ENCODE measurements around the gene PARD6A.
A peak's percentile ranks its signal among the peaks of the same experiment; 100 is the strongest.

Gene PARD6A

GRCh38 chr16:67660564-67661028, at the start of gene PARD6A:
Gene PARD6A, plus strand, starts transcription at chr16:67660960. Its CDS starts 79 bp downstream, at chr16:67661039.
- peak; percentile 82 to 85 for DNase-seq (ENCODE audit: low read depth in 2 of 2)

GRCh38 chr16:67613808-67614207, 47.0 kb upstream of the PARD6A start:
- no peak for DNase-seq (ENCODE audit: low read depth in 2 of 2)

GRCh38 chr16:67628216-67628615, 32.5 kb upstream of the PARD6A start:
- DNase-seq (ENCODE audit: low read depth in 2 of 2), result no peak

DNA sequence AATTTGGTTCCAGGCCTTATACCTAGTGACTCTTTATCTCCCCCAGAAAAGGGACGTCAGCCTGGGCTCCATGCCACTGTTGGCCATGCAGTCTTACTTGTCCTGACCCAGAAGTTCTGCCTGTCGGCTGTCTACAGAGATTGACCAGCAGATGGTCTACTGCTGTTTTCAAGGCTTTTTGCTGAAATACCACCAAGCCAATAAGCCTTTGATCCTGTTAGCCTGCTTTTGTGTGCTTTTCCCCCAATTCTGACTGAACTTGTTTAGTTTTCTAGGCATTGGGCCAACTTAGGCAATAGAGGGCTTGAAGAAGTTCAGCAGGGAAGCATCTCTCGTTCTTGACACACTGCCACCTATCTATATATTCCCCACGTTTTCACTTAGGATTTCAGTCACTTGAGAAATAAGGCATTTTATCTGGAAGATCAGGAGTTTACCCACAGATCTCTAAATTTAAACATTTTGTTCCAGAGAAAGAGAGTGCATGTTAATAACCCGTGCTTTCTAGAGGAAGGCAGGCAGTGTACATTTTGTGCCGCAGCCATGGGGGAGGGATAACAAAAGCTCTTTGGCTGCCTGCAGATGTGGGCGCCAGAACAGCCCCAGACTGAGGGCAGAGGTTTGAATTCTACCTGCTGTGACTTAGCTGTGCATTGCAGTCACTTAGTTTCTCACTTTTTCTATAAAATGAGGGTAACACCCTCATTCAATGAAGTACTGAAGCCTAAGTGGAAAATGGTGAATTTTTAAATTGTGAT, 28.2 kb upstream of the PARD6A start:
- no peak for DNase-seq (ENCODE audit: low read depth in 2 of 2)

GRCh38 chr16:67636713-67637112, 24.0 kb upstream of the PARD6A start:
- no peak for DNase-seq (ENCODE audit: low read depth in 2 of 2)

- no peak for DNase-seq (ENCODE audit: low read depth in 2 of 2)
These were observed 23.1 kb upstream of the PARD6A start for GRCh38 chr16:67637625-67638024.

DNA sequence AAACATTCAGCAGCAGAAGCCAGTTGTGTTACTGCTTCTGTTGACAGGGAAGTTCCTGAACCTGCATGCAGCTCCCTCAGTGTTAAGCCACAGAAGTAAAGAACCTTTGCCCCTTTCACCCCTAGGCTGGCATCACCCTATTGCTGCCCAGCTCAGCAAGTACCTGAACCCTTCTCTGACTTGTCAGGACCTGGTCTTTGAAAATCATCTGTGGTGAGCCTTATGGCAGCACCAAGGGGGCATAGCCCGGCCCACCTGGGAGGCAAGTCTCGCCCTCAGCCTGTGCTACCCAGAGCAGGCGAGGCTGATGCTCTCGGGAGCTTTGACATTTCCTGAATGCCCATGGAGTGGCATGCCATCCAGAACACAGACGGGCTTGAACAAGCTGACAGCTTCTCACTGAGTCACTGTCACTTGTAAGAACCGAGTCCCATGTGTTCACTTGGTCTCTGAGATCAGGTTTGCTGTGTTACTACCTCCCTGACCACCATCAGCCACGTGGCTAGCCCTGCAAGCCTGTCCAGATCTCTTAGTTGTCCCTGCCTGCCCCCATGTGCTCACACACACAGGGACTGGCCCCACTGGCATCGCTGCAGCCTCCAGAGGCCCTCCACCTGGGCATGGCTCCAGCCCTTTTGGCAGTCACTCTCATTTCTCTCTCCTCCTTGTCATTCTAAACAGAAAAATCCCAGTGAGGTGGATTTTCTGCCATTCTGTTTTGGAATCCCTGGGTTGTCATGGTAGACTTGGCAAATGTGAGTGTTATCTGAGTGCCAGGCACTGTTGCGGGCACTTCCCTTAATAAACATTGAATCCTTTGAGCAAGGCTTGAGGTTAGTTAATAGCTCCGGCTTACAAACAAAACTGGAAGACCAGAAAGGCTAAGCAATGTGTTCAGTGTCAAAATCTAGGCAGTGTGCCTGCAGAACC, 18.7 kb upstream of the PARD6A start:
- DNase-seq (ENCODE audit: low read depth in 2 of 2), result no peak

DNA sequence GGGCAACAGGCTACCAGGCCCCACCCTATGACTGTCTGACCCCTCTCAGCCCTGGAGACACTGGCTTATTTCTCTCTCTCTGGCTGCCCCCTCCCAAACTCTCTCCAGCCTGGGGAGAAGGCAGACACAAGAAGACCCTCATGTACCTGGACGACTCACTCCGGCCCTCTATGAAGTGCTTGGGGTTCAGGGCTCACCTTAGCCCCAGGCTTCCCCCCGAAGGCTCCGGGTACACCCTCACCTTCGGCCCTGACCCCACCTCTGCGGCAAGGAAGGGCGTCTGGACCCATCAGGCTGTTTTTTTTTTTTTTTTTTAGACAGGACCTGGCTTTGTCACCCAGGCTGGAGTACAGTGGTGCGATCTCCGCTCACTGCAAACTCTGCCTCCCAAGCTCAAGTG, 16.7 kb upstream of the PARD6A start:
- DNase-seq (ENCODE audit: low read depth in 2 of 2), result no peak

DNA sequence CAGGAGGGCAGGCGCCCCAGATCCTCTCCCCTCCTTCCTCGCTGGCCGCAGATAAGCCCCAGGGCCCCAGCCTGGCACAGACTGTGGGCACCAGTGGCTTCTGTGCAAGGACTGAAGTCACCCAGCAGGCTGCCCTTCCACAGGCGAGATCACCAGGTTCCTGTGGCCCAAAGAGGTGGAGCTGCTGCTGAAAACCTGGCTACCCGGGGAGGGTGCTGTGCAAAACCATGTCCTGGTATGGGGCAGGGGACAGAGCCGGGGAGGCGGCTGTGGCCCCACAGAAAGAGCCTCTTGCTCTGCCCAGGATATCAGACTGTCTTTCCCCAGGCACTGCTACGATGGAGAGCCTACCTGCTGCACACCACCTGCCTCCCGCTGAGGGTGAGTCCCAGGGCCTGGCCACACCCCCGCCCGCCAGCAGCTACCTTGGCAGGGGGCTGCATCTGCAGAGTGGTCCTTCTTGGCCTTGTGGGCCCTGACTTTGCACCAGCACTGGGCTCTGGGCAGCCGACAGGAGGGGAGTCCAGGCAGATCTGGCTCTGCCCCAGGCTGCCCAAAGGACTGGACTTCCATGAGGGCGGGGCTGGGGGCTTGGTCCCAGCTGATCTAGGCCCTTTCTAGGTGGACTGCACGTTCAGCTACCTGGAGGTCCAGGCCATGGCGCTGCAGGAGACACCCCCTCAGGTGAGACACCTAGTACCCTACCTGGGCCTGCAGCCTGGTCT, 15.2 kb upstream of the PARD6A start:
- no peak for DNase-seq (ENCODE audit: low read depth in 2 of 2)

DNA sequence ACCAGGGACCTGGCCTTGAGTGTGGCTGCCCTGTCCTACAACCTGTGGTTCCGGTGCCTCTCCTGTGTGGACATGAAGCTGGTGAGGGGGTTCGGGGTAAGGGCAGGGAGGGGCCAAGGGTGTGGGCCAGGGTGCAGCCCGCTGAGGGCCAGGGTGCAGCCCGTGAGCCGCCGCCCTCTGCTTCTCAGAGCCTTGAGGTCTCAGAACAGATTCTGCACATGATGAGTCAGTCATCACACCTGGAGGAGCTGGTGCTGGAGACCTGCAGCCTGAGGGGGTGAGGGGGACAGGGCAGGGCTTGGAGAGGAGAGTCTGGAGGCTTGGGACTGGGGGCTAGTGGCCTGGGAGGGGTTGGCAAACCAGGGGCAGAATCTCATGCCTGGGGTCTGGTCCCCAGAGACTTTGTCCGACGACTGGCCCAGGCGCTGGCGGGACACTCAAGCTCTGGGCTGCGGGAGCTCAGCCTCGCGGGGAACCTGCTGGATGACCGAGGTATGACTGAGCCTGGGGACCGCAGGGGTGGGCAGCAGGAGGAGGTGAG, 13.6 kb upstream of the PARD6A start:
- DNase-seq (ENCODE audit: low read depth in 2 of 2), result no peak

GRCh38 chr16:67647681-67648080, 13.1 kb upstream of the PARD6A start:
- no peak for DNase-seq (ENCODE audit: low read depth in 2 of 2)

GRCh38 chr16:67648088-67648763, 12.5 kb upstream of the PARD6A start:
- no peak for DNase-seq (ENCODE audit: low read depth in 2 of 2)

GRCh38 chr16:67648764-67649407, 11.9 kb upstream of the PARD6A start:
- no peak for DNase-seq (ENCODE audit: low read depth in 2 of 2)

DNA sequence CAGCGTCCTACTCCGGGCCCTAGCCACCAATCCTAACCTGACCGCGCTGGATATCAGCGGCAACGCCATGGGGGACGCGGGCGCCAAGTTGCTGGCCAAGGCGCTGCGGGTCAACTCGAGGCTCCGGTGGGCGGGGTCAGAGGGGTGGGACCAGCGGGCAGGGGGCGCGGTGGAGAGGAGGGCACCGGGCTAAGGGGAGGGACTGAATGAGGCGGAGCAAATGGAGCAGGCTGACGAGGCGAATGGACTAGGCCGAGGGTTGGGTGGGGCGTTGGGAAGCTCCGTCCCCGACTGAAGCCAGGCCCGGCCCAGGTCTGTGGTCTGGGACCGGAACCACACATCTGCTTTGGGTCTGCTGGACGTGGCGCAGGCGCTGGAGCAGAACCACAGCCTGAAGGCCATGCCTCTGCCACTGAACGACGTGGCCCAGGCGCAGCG, 11.2 kb upstream of the PARD6A start:
- no peak for DNase-seq (ENCODE audit: low read depth in 2 of 2)

DNA sequence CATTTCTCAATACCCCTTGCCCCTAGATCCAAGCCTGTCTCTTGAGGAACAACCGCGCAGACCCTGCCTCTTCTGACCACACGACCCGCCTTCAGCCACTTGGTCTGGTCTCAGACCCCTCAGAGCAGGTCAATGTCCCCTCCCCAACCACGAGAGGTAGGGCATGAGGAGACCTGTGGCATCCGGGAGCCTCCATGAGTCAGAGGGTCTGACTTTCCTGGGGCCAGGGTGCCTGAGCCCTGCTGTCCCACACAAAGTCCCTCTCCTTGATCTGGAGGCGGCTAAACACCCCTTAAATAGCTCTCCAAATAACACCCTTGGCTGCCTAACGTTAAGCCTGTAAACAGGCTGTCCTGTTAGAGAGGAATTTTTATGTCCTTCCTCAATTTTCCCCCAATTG, 10.7 kb upstream of the PARD6A start:
- no peak for DNase-seq (ENCODE audit: low read depth in 2 of 2)

DNA sequence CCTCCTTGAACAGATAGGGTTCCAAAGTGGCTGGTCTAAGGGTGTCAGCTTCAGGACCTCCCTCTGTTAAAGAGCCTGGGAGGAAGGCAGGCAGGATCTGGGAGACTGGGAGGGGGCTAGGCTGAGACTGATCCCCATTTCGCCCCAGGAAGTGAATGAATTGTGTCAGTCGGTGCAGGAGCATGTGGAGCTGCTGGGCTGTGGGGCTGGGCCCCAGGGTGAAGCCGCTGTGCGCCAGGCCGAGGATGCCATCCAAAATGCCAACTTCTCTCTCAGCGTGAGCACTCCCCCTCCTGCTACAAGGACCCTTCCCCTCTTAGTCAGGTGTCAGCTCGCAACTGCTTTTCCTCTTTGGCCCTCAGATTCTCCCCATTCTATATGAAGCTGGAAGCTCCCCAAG, 9.7 kb upstream of the PARD6A start:
- DNase-seq (ENCODE audit: low read depth in 2 of 2), result no peak

DNA sequence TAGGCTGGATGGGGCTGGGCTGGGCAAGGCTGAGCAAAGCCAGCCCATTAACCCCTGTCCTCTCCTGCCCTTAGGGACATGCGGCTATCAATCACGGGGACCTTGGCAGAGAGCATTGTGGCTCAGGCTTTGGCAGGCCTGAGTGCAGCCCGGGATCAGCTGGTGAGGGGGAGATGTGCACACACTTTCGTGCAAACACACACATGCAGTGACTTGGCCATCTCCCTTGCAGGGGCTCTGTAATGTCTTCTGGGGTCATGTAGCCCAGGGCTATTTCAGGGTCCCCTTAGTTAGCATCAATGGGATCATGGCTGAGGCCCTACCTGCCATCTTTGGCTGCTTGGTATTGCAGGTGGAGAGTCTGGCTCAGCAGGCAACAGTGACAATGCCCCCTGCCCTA, 8.9 kb upstream of the PARD6A start:
- no peak for DNase-seq (ENCODE audit: low read depth in 2 of 2)

DNA sequence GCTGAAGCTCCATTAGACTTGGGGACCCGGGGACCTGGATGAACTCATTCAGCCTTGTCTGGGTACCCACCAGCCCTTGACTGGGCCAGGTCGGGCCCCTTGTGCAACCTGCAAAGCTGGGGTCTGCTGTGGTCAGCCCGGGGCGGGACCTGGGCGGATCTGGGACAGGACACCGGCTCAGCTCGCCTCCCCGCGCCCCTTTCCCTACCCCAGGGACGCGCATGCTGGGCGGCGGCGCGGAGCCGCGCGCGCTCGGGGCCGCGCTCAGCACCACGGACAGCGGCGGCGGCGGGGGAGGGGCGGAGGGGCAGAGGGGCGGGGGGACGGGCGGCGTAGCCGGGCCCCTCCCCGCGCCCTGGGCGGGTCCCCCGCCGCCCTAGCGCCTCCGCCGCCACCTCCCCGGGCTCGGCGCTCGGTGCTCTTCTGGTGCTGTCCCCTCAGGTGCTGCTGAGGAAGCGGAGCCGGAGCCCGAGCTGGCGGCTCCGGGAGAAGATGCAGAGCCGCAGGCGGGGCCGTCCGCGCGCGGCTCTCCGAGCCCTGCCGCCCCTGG, 8.1 kb upstream of the PARD6A start:
- DNase-seq (ENCODE audit: low read depth in 2 of 2), result no peak

- no peak for DNase-seq (ENCODE audit: low read depth in 2 of 2)
These were observed 7.5 kb upstream of the PARD6A start for GRCh38 chr16:67653128-67653788.
